HEK293 (cell line): ENCODE results near the gene CREB5.

Experiments used
- CTCF ChIA-PET: fragments of 350-600 bp; formaldehyde crosslinking; extraction: SDS; loops from one replicate; lab custom pipeline; 2021; ENCODE audit warnings: antibody characterized with exemption; lab: Yijun Ruan, JAX
- POLR2A ChIA-PET: fragments of 300-600 bp; formaldehyde crosslinking; extraction: SDS; loops from one replicate; lab custom pipeline; 2020; ENCODE audit warnings: antibody characterized with exemption, inconsistent platforms; lab: Yijun Ruan, JAX
- H3K27ac ChIP-seq: fragments of 200-500 bp; sonication (Bioruptor generic); 2 replicates; pipeline ENCODE4 v1.5.1; 2014; ENCODE audit warnings: low read depth, low read length, control low read depth, inconsistent platforms; ENCODE audit errors: extremely low read depth
- H3K36me3 ChIP-seq, 2 experiments: fragments of 200-500 bp in 1 of 2; sonication (Bioruptor generic) in 1 of 2; 1 replicate in 1 of 2; 2 replicates in 1 of 2; pipeline ENCODE4 v1.5.1; 2014 to 2017; ENCODE audit warnings: inconsistent platforms in 2 of 2, low read length in 2 of 2; ENCODE audit not compliant: control insufficient read depth in 2 of 2, insufficient read depth in 1 of 2
- H3K4me1 ChIP-seq: fragments of 200-500 bp; sonication (Bioruptor generic); 2 replicates; pipeline ENCODE4 v1.5.1; 2014; ENCODE audit warnings: mild to moderate bottlenecking, low read length, inconsistent platforms; ENCODE audit not compliant: control insufficient read depth, insufficient read depth
- H3K4me3 ChIP-seq: 2 replicates; pipeline ENCODE4 v1.5.1; 2011; ENCODE audit warnings: low read depth, mild to moderate bottlenecking, control low read depth, low read length, moderate library complexity
- H3K9me3 ChIP-seq: fragments of 200-500 bp; sonication (Bioruptor generic); 2 replicates; pipeline ENCODE4 v1.5.1; 2014; ENCODE audit warnings: low read depth, low read length, inconsistent platforms; ENCODE audit not compliant: control insufficient read depth, insufficient read depth
- ATF2 ChIP-seq: fragments of 450-650 bp; formaldehyde crosslinking; IDR thresholded peaks from 2 replicates; pipeline ENCODE4 v1.5.1; 2016; ENCODE audit warnings: missing biosample characterization, missing genetic modification characterization, low read depth
- GLI2 ChIP-seq: fragments of 450-650 bp; formaldehyde crosslinking; IDR thresholded peaks from 2 replicates; pipeline ENCODE4; 2017; ENCODE audit warnings: missing biosample characterization, missing genetic modification characterization, low read depth, borderline replicate concordance
- IKZF3 ChIP-seq: fragments of 450-650 bp; IDR thresholded peaks from 2 replicates; pipeline ENCODE4 v1.5.0; 2018; ENCODE audit warnings: missing biosample characterization, mild to moderate bottlenecking, missing genetic modification characterization, moderate library complexity
- PRDM6 ChIP-seq: fragments of 450-650 bp; formaldehyde crosslinking; IDR thresholded peaks from 2 replicates; pipeline ENCODE4 v1.5.1; 2017; ENCODE audit warnings: missing biosample characterization, missing genetic modification characterization
- ZNF510 ChIP-seq: fragments of 450-650 bp; formaldehyde crosslinking; IDR thresholded peaks from 2 replicates; pipeline ENCODE4 v1.5.1; 2018; ENCODE audit warnings: mild to moderate bottlenecking, missing genetic modification characterization, missing biosample characterization; ENCODE audit not compliant: insufficient replicate concordance
- ZNF645 ChIP-seq: fragments of 450-650 bp; formaldehyde crosslinking; IDR thresholded peaks from 2 replicates; pipeline ENCODE4; 2016; ENCODE audit warnings: missing biosample characterization, missing genetic modification characterization
- ZNF654 ChIP-seq: fragments of 450-650 bp; formaldehyde crosslinking; IDR thresholded peaks from 2 replicates; pipeline ENCODE4 v1.5.1; 2016; ENCODE audit warnings: low read depth, missing biosample characterization, missing genetic modification characterization
- ZNF747 ChIP-seq: fragments of 450-650 bp; formaldehyde crosslinking; IDR thresholded peaks from 2 replicates; pipeline ENCODE4 v1.5.1; 2016; ENCODE audit warnings: missing biosample characterization, missing genetic modification characterization
- ZNF791 ChIP-seq: fragments of 450-650 bp; formaldehyde crosslinking; IDR thresholded peaks from 2 replicates; pipeline ENCODE4 v1.5.1; 2016; ENCODE audit warnings: missing biosample characterization, missing genetic modification characterization
- TF ChIP-seq, protein P1 (sequence below): fragments of 450-650 bp; formaldehyde crosslinking; IDR thresholded peaks from 2 replicates; pipeline ENCODE4 v1.5.1; 2016; ENCODE audit warnings: missing biosample characterization, missing genetic modification characterization
- TF ChIP-seq, protein P2 (sequence below): fragments of 450-650 bp; formaldehyde crosslinking; IDR thresholded peaks from 2 replicates; pipeline ENCODE4 v1.5.1; 2016; ENCODE audit warnings: missing biosample characterization, missing genetic modification characterization, borderline replicate concordance
- TF ChIP-seq, protein P3 (sequence below): fragments of 450-650 bp; formaldehyde crosslinking; IDR thresholded peaks from 2 replicates; pipeline ENCODE4 v1.5.1; 2016; ENCODE audit warnings: missing biosample characterization, missing genetic modification characterization

The CREB5 gene

DNA sequence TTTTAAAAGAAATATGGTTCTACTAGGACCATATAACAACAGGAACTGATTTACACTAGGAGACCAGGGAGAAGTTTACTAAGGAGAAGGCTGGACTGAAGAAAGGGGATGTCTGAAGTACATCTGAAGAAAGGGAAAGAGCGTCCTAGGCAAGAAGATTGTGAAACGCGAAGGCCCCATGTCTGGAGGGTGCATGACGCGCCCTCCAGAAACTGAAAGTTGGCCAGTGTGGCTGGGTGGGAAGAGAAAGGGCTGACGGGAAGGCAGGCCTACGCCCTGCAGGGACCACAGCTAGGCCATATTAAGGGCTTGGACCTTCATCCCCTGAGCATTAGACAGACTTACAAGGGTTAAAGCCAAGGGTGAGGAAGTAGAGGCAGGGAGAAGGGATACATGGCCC lies 387.8 kb downstream of the CREB5 start (continued):
- TF ChIP-seq ZNF645, result no peak
- TF ChIP-seq ZNF510 (tag by site-specific recombination), result no peak

DNA sequence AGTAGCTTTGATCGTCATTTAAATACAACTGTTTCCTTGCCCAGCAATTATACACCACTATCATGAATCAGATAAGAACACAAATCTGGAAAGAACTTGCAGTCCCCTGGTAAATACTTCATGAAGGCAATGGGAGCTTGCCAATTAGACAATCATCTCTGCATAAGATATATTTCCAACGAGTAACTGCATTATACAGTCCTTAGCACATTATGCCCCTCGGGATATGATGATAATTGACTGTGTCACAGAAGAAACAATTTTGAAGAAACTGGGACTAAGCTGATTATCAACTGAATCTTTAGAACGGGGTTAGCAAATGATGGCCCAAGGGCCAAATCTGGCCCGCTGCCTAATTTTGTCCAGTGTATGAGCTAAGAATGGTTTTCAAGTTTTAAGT lies 390.1 kb downstream of the CREB5 start:
- CTCF ChIA-PET, result no interaction called here

More for the DNA sequence above, 390.1 kb downstream of the CREB5 start:
- Histone ChIP-seq H3K9me3 (no peaks in the 10 kb centered on the region), H3K36me3 (peaks cover 3 to 4% of the 10 kb centered on the region in 2 experiments; a peak in 2 of 3 replicates), H3K27ac (no peak overlapping the region), H3K4me3 (no peak overlapping the region), H3K4me1 (no peaks in the 10 kb centered on the region)
- TF ChIP-seq GLI2 (tag by site-specific recombination) (no peak), PRDM6 (tag by site-specific recombination) (no peak), ATF2 (no peak), ZNF654 (tag by site-specific recombination) (no peak), ZNF747 (tag by site-specific recombination) (no peak), ZNF791 (tag by site-specific recombination) (no peak), IKZF3 (tag by site-specific recombination) (no peak)
- TF ChIP-seq, protein P1, sequence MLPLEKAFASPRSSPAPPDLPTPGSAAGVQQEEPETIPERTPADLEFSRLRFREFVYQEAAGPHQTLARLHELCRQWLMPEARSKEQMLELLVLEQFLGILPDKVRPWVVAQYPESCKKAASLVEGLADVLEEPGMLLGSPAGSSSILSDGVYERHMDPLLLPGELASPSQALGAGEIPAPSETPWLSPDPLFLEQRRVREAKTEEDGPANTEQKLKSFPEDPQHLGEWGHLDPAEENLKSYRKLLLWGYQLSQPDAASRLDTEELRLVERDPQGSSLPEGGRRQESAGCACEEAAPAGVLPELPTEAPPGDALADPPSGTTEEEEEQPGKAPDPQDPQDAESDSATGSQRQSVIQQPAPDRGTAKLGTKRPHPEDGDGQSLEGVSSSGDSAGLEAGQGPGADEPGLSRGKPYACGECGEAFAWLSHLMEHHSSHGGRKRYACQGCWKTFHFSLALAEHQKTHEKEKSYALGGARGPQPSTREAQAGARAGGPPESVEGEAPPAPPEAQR, result no peak
- TF ChIP-seq, protein P2, sequence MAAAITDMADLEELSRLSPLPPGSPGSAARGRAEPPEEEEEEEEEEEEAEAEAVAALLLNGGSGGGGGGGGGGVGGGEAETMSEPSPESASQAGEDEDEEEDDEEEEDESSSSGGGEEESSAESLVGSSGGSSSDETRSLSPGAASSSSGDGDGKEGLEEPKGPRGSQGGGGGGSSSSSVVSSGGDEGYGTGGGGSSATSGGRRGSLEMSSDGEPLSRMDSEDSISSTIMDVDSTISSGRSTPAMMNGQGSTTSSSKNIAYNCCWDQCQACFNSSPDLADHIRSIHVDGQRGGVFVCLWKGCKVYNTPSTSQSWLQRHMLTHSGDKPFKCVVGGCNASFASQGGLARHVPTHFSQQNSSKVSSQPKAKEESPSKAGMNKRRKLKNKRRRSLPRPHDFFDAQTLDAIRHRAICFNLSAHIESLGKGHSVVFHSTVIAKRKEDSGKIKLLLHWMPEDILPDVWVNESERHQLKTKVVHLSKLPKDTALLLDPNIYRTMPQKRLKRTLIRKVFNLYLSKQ (tag by site-specific recombination), result no peak
- TF ChIP-seq, protein P3, sequence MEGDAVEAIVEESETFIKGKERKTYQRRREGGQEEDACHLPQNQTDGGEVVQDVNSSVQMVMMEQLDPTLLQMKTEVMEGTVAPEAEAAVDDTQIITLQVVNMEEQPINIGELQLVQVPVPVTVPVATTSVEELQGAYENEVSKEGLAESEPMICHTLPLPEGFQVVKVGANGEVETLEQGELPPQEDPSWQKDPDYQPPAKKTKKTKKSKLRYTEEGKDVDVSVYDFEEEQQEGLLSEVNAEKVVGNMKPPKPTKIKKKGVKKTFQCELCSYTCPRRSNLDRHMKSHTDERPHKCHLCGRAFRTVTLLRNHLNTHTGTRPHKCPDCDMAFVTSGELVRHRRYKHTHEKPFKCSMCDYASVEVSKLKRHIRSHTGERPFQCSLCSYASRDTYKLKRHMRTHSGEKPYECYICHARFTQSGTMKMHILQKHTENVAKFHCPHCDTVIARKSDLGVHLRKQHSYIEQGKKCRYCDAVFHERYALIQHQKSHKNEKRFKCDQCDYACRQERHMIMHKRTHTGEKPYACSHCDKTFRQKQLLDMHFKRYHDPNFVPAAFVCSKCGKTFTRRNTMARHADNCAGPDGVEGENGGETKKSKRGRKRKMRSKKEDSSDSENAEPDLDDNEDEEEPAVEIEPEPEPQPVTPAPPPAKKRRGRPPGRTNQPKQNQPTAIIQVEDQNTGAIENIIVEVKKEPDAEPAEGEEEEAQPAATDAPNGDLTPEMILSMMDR (tag by site-specific recombination), result no peak
- POLR2A ChIA-PET, result interaction anchor here (0.6 kb wide), 1 partner anchor 114 kb away, joined by 3 read pairs; no protein-coding TSS in a partner anchor
